WTC11 (cell line): ENCODE data around the gene TENT4B.

Experiments
- CTCF ChIP-seq: fragments of 200-600 bp; IDR thresholded peaks from 2 replicates; pipeline ENCODE4 v1.8.0; 2022; ENCODE audit warnings: antibody characterized with exemption
- NR2C2 ChIP-seq: sonication (generic); formaldehyde crosslinking; IDR thresholded peaks from 2 replicates; pipeline ENCODE4 v1.8.0; 2022; ENCODE audit warnings: mild to moderate bottlenecking, missing genetic modification reagents
- STAT6 ChIP-seq: sonication (generic); formaldehyde crosslinking; conservative IDR thresholded peaks from 2 replicates; pipeline ENCODE4 v1.8.1; 2023; ENCODE audit warnings: mild to moderate bottlenecking, low read depth, missing genetic modification reagents, moderate library complexity
- TF ChIP-seq, protein P1 (sequence below): sonication (generic); formaldehyde crosslinking; IDR thresholded peaks from 2 replicates; pipeline ENCODE4 v1.8.1; 2023; ENCODE audit warnings: mild to moderate bottlenecking, missing genetic modification reagents, moderate library complexity

GRCh38 chr16:50173316-50173715 lies 20.2 kb downstream of the TENT4B start:
- no peak for TF ChIP-seq CTCF
- no peak for TF ChIP-seq NR2C2 (CRISPR knock-in tag)
- TF ChIP-seq STAT6 = no peak
- TF ChIP-seq, protein P1, sequence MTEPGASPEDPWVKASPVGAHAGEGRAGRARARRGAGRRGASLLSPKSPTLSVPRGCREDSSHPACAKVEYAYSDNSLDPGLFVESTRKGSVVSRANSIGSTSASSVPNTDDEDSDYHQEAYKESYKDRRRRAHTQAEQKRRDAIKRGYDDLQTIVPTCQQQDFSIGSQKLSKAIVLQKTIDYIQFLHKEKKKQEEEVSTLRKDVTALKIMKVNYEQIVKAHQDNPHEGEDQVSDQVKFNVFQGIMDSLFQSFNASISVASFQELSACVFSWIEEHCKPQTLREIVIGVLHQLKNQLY (CRISPR knock-in tag) = no peak
